Spinal cord (tissue), 10 donors: ENCODE data around the gene C2CD2L. TPM values are rescaled to one million over a fixed set of nuclear protein-coding genes. Genes with fewer than 3 reads are reported as not detected.
"Not testable (repeated sequence)": the region's sequence is repeated elsewhere in the genome, so short reads cannot be mapped to it uniquely, and the experiment has no call there.

Experiments used
- DNase-seq, 6 donors: peaks; one replicate each; pipeline versions ENCODE4 v3.0.0 to v3.0.0-alpha.2; 2013 to 2015; ENCODE audit warnings: low spot score in 6 of 6, low read depth in 4 of 6
- H3K27ac ChIP-seq: one replicate; pipeline ENCODE4 v1.5.1; 2013; ENCODE audit warnings: low read depth, low read length, control low read depth
- H3K27me3 ChIP-seq: one replicate; pipeline ENCODE4 v1.6.1; 2013; ENCODE audit warnings: low read length; ENCODE audit not compliant: control insufficient read depth, insufficient read depth
- H3K36me3 ChIP-seq: one replicate; pipeline ENCODE4 v1.6.1; 2013; ENCODE audit warnings: low read length; ENCODE audit not compliant: control insufficient read depth, insufficient read depth
- H3K4me1 ChIP-seq: one replicate; pipeline ENCODE4 v1.6.1; 2013; ENCODE audit warnings: low read length; ENCODE audit not compliant: control insufficient read depth, insufficient read depth
- H3K4me3 ChIP-seq: one replicate; pipeline ENCODE4 v1.5.1; 2013; ENCODE audit warnings: low read depth, low read length, control low read depth
- H3K9me3 ChIP-seq: one replicate; pipeline ENCODE4 v1.6.1; 2013; ENCODE audit warnings: low read length; ENCODE audit not compliant: control insufficient read depth, insufficient read depth
- WGBS: methylation state at CpG from one replicate; pipeline ENCODE4 v1.1.5; 2013; ENCODE audit warnings: missing lambda C conversion rate; ENCODE audit not compliant: insufficient coverage; 5-methylcytosine and 5-hydroxymethylcytosine counted together
- polyA plus RNA-seq, 2 donors: library from polyadenylated mRNA; unstranded; fragments of 120-200 nt; gene quantifications; one replicate each; pipeline ENCODE4 v1.2.1, GENCODE V29; 2013; ENCODE audit not compliant: insufficient read length in 2 of 2
- total RNA-seq, 2 donors: library from RNA; depleted of rRNA in 1 of 2; stranded (reverse); fragments of 120-200 nt in 1 of 2; fragments of >200 nt in 1 of 2; gene quantifications; one replicate each; pipeline versions ENCODE4 v1.2.3 to v1.2.4, GENCODE V29; 2013 to 2014
- donor health status: healthy.

Gene C2CD2L
- total and polyA plus RNA-seq, 4 donors: 9.7 to 35.3 (median 23.1) TPM

GRCh38 chr11:119156496-119156895 lies 49.4 kb downstream of the C2CD2L start:
- H3K4me3 ChIP-seq: no peak overlapping the region
- DNase-seq: no peak
- H3K27me3 ChIP-seq: no peaks in the 10 kb centered on the region
- no peaks in the 10 kb centered on the region for H3K4me1 ChIP-seq
- peaks cover 49% of the 10 kb centered on the region for H3K36me3 ChIP-seq
- H3K27ac ChIP-seq: no peak overlapping the region
- 86% methylated on average over 3 of the region's 10 CpGs for WGBS
- H3K9me3 ChIP-seq: no peaks in the 10 kb centered on the region

GRCh38 chr11:119157063-119157462 lies 49.9 kb downstream of the C2CD2L start:
- Histone ChIP-seq H3K9me3 (no peaks in the 10 kb centered on the region), H3K27ac (no peak overlapping the region), H3K4me1 (no peaks in the 10 kb centered on the region), H3K36me3 (peaks cover 48% of the 10 kb centered on the region), H3K4me3 (no peak overlapping the region), H3K27me3 (no peaks in the 10 kb centered on the region)
- no peak for DNase-seq
- 83% methylated on average over 2 of the region's 3 CpGs for WGBS

- H3K9me3 ChIP-seq: no peaks in the 10 kb centered on the region
- H3K4me3 ChIP-seq: no peak overlapping the region
- no peaks in the 10 kb centered on the region for H3K4me1 ChIP-seq
- H3K27ac ChIP-seq: no peak overlapping the region
- 92% methylated on average over 9 of the region's 13 CpGs for WGBS
- DNase-seq: no peak
- no peaks in the 10 kb centered on the region for H3K27me3 ChIP-seq
- peaks cover 44% of the 10 kb centered on the region for H3K36me3 ChIP-seq
These were observed 51.3 kb downstream of the C2CD2L start for GRCh38 chr11:119158467-119158866.

DNA sequence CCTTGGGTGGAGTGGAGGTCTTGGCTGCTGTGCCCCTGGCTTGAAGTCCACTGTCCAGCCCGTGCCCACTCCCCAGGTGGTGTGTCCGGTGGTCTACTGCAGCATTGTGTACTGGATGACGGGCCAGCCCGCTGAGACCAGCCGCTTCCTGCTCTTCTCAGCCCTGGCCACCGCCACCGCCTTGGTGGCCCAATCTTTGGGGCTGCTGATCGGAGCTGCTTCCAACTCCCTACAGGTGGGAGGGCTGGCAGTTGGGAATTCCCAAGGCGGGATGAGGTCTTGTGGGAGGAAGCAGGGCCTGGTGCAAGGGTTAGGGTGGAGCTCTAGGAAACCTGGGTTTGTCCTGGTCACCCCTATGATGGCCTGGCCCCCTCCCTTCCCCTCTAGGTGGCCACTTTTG lies 53.0 kb downstream of the C2CD2L start:
- H3K27me3 ChIP-seq: no peaks in the 10 kb centered on the region
- H3K9me3 ChIP-seq: no peaks in the 10 kb centered on the region
- DNase-seq: no peak
- H3K4me3 ChIP-seq: no peak overlapping the region
- H3K27ac ChIP-seq: no peak overlapping the region
- H3K36me3 ChIP-seq: peaks cover 33% of the 10 kb centered on the region
- H3K4me1 ChIP-seq: no peaks in the 10 kb centered on the region
- WGBS: 89% methylated on average over 7 of the region's 9 CpGs

GRCh38 chr11:119161871-119162270 lies 54.7 kb downstream of the C2CD2L start:
- Histone ChIP-seq H3K27me3 (no peaks in the 10 kb centered on the region), H3K4me3 (no peak overlapping the region), H3K27ac (no peak overlapping the region), H3K4me1 (no peaks in the 10 kb centered on the region), H3K36me3 (peaks cover 22% of the 10 kb centered on the region), H3K9me3 (no peaks in the 10 kb centered on the region)
- DNase-seq: no peak
- WGBS: 80% methylated on average over 6 of the region's 8 CpGs

DNA sequence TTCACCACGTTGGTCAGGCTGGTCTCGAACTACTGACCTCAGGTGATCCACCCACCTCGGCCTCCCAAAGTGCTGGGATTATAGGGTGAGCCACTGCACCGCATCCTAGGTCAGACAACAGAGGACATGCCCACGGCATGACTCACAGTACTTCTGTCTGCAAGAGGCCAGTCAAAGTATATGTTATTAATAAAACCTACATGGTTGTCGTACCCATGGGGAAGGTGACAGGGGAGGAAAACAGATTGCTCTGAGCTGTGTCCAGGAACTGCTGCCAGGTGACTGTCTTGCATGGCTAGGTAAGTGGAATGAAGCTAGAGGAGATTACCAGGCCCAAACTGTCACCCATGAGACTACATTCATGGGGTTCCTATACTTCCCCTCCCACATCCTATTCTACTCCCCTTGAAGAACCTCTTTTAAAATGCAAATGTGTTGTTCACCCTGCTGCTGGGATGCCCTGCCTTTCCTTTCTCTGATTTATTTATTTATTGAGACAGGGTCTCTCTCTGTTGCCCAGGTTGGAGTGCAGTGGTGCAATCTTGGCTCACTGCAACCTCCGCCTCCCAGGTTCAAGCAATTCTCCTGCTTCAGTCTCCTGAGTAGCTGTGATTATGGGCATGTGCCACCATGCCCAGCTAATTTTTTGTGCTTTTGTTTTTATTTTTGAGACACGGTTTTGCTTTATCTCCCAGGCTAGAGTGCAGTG lies 59.4 kb downstream of the C2CD2L start:
- Histone ChIP-seq H3K4me1 (peaks cover 8% of the 10 kb centered on the region), H3K36me3 (no peaks in the 10 kb centered on the region), H3K4me3 (no peak overlapping the region), H3K9me3 (no peaks in the 10 kb centered on the region), H3K27ac (no peak overlapping the region), H3K27me3 (no peaks in the 10 kb centered on the region)
- 83% methylated on average over 6 of the region's 8 CpGs for WGBS
- DNase-seq: no peak

DNA sequence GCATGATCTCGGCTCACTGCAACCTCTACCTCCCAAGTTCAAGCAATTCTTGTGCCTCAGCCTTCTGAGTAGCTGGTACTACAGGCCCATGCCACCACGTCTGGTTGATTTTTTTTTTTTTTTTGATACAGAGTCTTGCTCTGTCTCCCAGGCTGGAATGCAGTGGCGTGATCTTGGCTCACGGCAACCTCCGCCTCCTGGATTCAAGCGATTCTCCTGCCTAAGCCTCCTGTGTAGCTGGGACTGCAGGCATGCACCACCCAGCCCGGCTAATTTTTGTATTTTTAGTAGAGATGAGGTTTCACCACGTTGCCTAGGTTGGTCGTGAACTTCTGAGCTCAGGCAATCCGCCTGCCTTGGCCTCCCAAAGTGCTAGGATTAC lies 59.9 kb downstream of the C2CD2L start:
- not testable (repeated sequence) for H3K9me3 ChIP-seq, H3K27ac ChIP-seq, H3K4me1 ChIP-seq, H3K36me3 ChIP-seq, H3K4me3 ChIP-seq, DNase-seq, H3K27me3 ChIP-seq
- 82% methylated on average over 4 of the region's 10 CpGs for WGBS

- WGBS: 71% methylated on average over 4 of the region's 6 CpGs
- peaks cover 8% of the 10 kb centered on the region for H3K4me1 ChIP-seq
- peak in 1 of 6 donors; percentile 17 for DNase-seq
- no peaks in the 10 kb centered on the region for H3K9me3 ChIP-seq
- no peak overlapping the region for H3K4me3 ChIP-seq
- peaks cover 3% of the 10 kb centered on the region for H3K36me3 ChIP-seq
- H3K27ac ChIP-seq: no peak overlapping the region
- H3K27me3 ChIP-seq: no peaks in the 10 kb centered on the region
These were observed 60.8 kb downstream of the C2CD2L start for GRCh38 chr11:119167933-119168332.
